ENCODE measurements around the gene TAF9. TPM values are rescaled to one million over a fixed set of nuclear protein-coding genes. Genes with fewer than 3 reads are reported as not detected.
A peak's percentile ranks its signal among the peaks of the same experiment; 100 is the strongest.
"Not testable (repeated sequence)": the region's sequence is repeated elsewhere in the genome, so short reads cannot be mapped to it uniquely, and the experiment has no call there.

TAF9 gene
- total RNA-seq, 2 donors from 2014 or later: 35.2 to 41.5 TPM

GRCh38 chr5:69414885-69415583, 45.7 kb upstream of the TAF9 start, which contains the start of gene MARVELD2:
Gene MARVELD2 (plus strand): TSS chr5:69415116. CDS start chr5:69419386, 4,270 bp downstream.
- Histone ChIP-seq H3K9me3 (no peaks in the 10 kb centered on the region), H3K36me3 (peaks cover 9% of the 10 kb centered on the region), H3K27me3 (no peaks in the 10 kb centered on the region), H3K4me1 (no peaks in the 10 kb centered on the region), H3K4me3 (peak within 1 kb of the TSS; percentile 60 to 65), H3K27ac (peak within 1 kb of the TSS; percentile 11 to 23)
- TF ChIP-seq, protein P1, sequence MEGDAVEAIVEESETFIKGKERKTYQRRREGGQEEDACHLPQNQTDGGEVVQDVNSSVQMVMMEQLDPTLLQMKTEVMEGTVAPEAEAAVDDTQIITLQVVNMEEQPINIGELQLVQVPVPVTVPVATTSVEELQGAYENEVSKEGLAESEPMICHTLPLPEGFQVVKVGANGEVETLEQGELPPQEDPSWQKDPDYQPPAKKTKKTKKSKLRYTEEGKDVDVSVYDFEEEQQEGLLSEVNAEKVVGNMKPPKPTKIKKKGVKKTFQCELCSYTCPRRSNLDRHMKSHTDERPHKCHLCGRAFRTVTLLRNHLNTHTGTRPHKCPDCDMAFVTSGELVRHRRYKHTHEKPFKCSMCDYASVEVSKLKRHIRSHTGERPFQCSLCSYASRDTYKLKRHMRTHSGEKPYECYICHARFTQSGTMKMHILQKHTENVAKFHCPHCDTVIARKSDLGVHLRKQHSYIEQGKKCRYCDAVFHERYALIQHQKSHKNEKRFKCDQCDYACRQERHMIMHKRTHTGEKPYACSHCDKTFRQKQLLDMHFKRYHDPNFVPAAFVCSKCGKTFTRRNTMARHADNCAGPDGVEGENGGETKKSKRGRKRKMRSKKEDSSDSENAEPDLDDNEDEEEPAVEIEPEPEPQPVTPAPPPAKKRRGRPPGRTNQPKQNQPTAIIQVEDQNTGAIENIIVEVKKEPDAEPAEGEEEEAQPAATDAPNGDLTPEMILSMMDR (IDR thresholded peaks at IDR 0.05): peak in 1 of 2 donors; percentile 34
- DNase-seq (ENCODE audit: low spot score): no peak

GRCh38 chr5:69404659-69405330, 35.5 kb upstream of the TAF9 start:
- no peak overlapping the region for H3K27ac ChIP-seq
- TF ChIP-seq, protein P1 (IDR thresholded peaks at IDR 0.05): no peak
- no peaks in the 10 kb centered on the region for H3K4me1 ChIP-seq
- no peak overlapping the region for H3K4me3 ChIP-seq
- no peaks in the 10 kb centered on the region for H3K9me3 ChIP-seq
- DNase-seq (ENCODE audit: low spot score): no peak
- peaks cover 28% of the 10 kb centered on the region for H3K36me3 ChIP-seq
- no peaks in the 10 kb centered on the region for H3K27me3 ChIP-seq

GRCh38 chr5:69378376-69378775, 9.1 kb upstream of the TAF9 start:
- DNase-seq (ENCODE audit: low spot score): no peak
- peaks cover 33% of the 10 kb centered on the region for H3K36me3 ChIP-seq
- no peaks in the 10 kb centered on the region for H3K27me3 ChIP-seq
- no peaks in the 10 kb centered on the region for H3K4me1 ChIP-seq
- H3K27ac ChIP-seq: no peak overlapping the region
- no peaks in the 10 kb centered on the region for H3K9me3 ChIP-seq
- H3K4me3 ChIP-seq: no peak overlapping the region
- TF ChIP-seq, protein P1 (IDR thresholded peaks at IDR 0.05): no peak

GRCh38 chr5:69374911-69375446, 5.7 kb upstream of the TAF9 start:
- Histone ChIP-seq H3K27ac (no peak overlapping the region), H3K36me3 (peaks cover 20% of the 10 kb centered on the region), H3K4me3 (no peak overlapping the region), H3K27me3 (no peaks in the 10 kb centered on the region), H3K9me3 (no peaks in the 10 kb centered on the region), H3K4me1 (peaks cover 0 to 16% of the 10 kb centered on the region in 2 donors)
- TF ChIP-seq, protein P1 (IDR thresholded peaks at IDR 0.05): no peak
- DNase-seq (ENCODE audit: low spot score): no peak

- TF ChIP-seq, protein P1 (IDR thresholded peaks at IDR 0.05): no peak
Observed at GRCh38 chr5:69372394-69372793, 3.1 kb upstream of the TAF9 start.

DNA sequence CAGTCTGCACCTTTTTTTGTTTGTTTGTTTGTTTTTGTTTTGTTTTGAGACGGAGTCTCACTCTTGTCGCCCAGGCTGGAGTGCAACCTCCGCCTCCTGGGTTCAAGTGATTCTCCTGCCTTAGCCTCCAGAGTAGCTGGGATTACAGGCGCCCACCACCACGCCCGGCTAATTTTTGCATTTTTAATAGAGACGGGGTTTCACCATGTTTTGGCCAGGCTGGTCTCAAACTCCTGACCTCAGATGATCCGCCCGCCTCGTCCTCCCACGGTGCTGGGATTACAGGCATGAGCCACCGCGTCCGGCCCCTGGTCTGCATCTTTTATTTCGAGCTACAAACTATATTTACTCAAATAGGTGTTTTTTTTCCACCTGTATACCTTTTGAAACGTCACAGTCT, 1.0 kb upstream of the TAF9 start:
- H3K27ac ChIP-seq: peak overlapping the region; percentile 95 to 98
- peaks cover 0 to 29% of the 10 kb centered on the region in 2 donors for H3K4me1 ChIP-seq
- H3K4me3 ChIP-seq: peak overlapping the region; percentile 90
- DNase-seq (ENCODE audit: low spot score); H3K9me3 ChIP-seq; H3K27me3 ChIP-seq: not testable (repeated sequence)
- H3K36me3 ChIP-seq: peaks cover 18% of the 10 kb centered on the region

More at GRCh38 chr5:69372394-69372793, 3.1 kb upstream of the TAF9 start:
- Histone ChIP-seq H3K9me3 (no peaks in the 10 kb centered on the region), H3K4me1 (peaks cover 0 to 29% of the 10 kb centered on the region in 2 donors), H3K4me3 (no peak overlapping the region), H3K36me3 (peaks cover 15% of the 10 kb centered on the region), H3K27me3 (no peaks in the 10 kb centered on the region), H3K27ac (no peak overlapping the region)
- no peak for DNase-seq (ENCODE audit: low spot score)
